PFSK-1 (cell line): Measurements from ENCODE around the gene SLC22A12.

ENCODE experiments used
- FOXP2 ChIP-seq: optimal IDR thresholded peaks from 2 replicates; pipeline ENCODE3; 2011; ENCODE audit warnings: borderline replicate concordance, control low read depth, inconsistent platforms; ENCODE audit not compliant: insufficient read depth; ENCODE audit errors: extremely low read length, extremely low read depth
- POLR2AphosphoS5 ChIP-seq: IDR thresholded peaks from 2 replicates; pipeline ENCODE4 v1.6.1; 2012; ENCODE audit warnings: low read depth, mild to moderate bottlenecking, control low read depth, low read length, moderate library complexity
- SIN3A ChIP-seq: IDR thresholded peaks from 2 replicates; pipeline ENCODE4 v1.6.1; 2012; ENCODE audit warnings: mild to moderate bottlenecking, low read length, moderate library complexity, borderline replicate concordance; ENCODE audit not compliant: insufficient read depth
- TAF1 ChIP-seq: IDR thresholded peaks from 2 replicates; pipeline ENCODE4 v1.6.1; 2012; ENCODE audit warnings: low read length, control low read depth, borderline replicate concordance; ENCODE audit not compliant: insufficient read depth
- TF ChIP-seq, protein P1 (sequence below), 2 experiments: IDR thresholded peaks; 2 replicates each; pipeline versions ENCODE4 v1.6.1 to v1.8.0; 2011 to 2012; ENCODE audit warnings: low read depth in 2 of 2, low read length in 2 of 2, control low read depth in 1 of 2, inconsistent platforms in 1 of 2, mild to moderate bottlenecking in 1 of 2, moderate library complexity in 1 of 2; ENCODE audit not compliant: insufficient read depth in 1 of 2

SLC22A12 gene

GRCh38 chr11:64614917-64615316 is 23.9 kb downstream of the SLC22A12 start:
- TF ChIP-seq SIN3A: no peak
- TF ChIP-seq, protein P1, sequence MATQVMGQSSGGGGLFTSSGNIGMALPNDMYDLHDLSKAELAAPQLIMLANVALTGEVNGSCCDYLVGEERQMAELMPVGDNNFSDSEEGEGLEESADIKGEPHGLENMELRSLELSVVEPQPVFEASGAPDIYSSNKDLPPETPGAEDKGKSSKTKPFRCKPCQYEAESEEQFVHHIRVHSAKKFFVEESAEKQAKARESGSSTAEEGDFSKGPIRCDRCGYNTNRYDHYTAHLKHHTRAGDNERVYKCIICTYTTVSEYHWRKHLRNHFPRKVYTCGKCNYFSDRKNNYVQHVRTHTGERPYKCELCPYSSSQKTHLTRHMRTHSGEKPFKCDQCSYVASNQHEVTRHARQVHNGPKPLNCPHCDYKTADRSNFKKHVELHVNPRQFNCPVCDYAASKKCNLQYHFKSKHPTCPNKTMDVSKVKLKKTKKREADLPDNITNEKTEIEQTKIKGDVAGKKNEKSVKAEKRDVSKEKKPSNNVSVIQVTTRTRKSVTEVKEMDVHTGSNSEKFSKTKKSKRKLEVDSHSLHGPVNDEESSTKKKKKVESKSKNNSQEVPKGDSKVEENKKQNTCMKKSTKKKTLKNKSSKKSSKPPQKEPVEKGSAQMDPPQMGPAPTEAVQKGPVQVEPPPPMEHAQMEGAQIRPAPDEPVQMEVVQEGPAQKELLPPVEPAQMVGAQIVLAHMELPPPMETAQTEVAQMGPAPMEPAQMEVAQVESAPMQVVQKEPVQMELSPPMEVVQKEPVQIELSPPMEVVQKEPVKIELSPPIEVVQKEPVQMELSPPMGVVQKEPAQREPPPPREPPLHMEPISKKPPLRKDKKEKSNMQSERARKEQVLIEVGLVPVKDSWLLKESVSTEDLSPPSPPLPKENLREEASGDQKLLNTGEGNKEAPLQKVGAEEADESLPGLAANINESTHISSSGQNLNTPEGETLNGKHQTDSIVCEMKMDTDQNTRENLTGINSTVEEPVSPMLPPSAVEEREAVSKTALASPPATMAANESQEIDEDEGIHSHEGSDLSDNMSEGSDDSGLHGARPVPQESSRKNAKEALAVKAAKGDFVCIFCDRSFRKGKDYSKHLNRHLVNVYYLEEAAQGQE (IDR thresholded peaks at IDR 0.05; ENCODE audit: insufficient read depth in 1 of 2, low read depth in 2 of 2, low read length in 2 of 2): no peak
- no peak for TF ChIP-seq TAF1
- TF ChIP-seq POLR2AphosphoS5: no peak
- TF ChIP-seq FOXP2: no peak

DNA sequence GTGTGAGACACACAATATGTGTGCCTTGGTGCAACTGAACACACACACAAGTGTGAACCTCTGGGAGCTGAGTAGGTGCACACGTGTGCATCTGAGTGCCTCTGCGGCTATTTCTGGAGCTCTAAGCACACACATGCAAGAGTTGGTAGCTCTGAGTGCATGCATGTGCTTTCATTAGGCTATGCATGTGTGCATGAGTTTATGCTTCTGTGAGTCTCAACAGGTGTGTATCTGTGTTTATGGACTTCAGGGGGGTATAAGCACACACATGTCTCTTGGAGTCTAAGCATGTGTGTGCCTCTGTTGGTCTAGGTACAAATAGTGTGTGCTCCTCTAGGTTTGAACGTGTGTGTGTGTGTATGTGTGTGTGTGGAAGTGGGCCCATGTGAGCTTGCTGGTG is 25.8 kb downstream of the SLC22A12 start:
- TF ChIP-seq, protein P1 (IDR thresholded peaks at IDR 0.05; ENCODE audit: insufficient read depth in 1 of 2, low read depth in 2 of 2, low read length in 2 of 2): no peak
- TF ChIP-seq POLR2AphosphoS5 (no peak), FOXP2 (no peak), TAF1 (no peak), SIN3A (no peak)

DNA sequence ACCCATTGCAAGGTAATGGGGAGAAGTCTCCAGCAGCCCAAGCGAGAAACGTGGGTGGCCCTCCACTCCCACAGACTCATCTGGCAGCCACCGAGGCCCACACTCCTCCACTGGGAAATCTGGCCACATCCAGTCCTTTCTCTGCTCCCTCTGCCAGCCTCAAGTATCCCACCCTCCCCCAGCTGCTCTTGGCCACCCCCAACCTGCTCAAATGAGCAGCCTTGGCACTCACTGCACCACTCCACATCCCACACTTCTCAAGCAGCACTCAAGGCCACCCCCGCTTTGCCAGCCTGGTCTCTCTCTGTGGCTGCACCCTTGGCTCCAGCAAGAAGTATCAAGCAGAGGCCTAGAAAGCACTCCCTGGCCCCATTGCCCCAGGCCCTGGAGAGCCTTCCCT is 28.2 kb downstream of the SLC22A12 start:
- TF ChIP-seq FOXP2 (no peak), TAF1 (no peak), SIN3A (no peak), POLR2AphosphoS5 (no peak)
- TF ChIP-seq, protein P1 (IDR thresholded peaks at IDR 0.05; ENCODE audit: insufficient read depth in 1 of 2, low read depth in 2 of 2, low read length in 2 of 2): no peak

GRCh38 chr11:64619811-64620380 is 28.9 kb downstream of the SLC22A12 start:
- no peak; the same call in 1 of the 2 replicates for TF ChIP-seq POLR2AphosphoS5
- TF ChIP-seq, protein P1 (IDR thresholded peaks at IDR 0.05; ENCODE audit: insufficient read depth in 1 of 2, low read depth in 2 of 2, low read length in 2 of 2): no peak
- no peak for TF ChIP-seq TAF1
- TF ChIP-seq FOXP2: no peak
- no peak for TF ChIP-seq SIN3A
